ENCODE data around the gene TPSG1.
"Not testable (repeated sequence)": the region's sequence is repeated elsewhere in the genome, so short reads cannot be mapped to it uniquely, and the experiment has no call there.

The TPSG1 gene

DNA sequence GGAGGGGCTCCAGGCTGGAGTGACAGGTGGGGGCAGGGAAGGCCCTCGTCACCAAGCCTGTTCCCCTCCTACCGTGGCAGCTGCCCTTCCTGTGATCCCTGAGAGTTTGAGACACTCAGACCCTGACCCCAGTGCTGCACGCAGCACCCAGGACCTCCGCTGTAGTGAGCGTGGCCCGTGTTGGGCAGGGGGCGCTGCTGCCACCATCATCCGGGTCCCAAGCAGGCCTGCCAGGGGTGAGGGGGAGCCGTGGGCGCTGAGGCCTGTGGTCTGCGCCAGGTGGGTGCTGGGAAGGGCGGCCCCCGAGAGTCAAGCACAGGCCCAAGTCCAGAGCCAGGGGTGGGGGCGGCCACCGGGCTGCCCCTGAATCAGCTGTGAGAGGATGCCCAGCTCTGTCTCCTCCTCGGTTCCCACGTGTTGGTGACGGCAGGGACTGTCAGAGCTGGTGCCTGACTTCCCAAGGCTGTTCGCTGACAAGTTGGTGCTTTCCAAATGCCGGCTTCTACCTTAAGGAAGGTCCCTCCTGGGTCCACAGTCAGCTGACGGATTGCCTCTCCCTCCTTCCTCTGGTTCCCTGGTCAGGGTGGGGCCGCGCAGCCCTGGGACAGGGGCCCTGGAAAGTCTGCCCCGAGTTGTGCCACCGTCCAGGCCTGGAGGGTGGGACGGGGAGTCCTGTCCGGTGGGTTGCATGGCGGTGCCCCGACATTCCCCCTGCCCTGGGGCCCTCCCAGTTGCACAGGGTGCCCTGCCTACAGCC is 31.1 kb downstream of the TPSG1 start:
- DNase-seq = no peak

- peak; percentile 21 for DNase-seq
These were observed 31.8 kb downstream of the TPSG1 start for GRCh38 chr16:1193143-1193824.

GRCh38 chr16:1192384-1193073 is 32.5 kb downstream of the TPSG1 start:
- DNase-seq = no peak

DNA sequence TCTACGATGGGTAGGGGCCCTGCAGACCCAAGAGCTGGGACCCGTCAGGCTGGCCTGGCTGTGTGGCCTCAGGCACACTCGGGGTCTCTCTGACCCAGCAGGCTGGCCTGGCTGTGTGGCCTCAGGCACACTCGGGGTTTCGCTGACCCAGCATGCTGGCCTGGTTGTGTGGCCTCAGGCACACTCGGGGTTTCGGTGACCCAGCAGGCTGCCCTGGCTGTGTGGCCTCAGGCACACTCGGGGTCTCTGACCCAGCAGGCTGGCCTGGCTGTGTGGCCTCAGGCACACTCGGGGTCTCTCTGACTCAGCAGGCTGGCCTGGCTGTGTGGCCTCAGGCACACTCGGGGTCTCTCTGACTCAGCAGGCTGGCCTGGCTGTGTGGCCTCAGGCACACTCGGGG is 34.3 kb downstream of the TPSG1 start:
- DNase-seq = not testable (repeated sequence)

DNA sequence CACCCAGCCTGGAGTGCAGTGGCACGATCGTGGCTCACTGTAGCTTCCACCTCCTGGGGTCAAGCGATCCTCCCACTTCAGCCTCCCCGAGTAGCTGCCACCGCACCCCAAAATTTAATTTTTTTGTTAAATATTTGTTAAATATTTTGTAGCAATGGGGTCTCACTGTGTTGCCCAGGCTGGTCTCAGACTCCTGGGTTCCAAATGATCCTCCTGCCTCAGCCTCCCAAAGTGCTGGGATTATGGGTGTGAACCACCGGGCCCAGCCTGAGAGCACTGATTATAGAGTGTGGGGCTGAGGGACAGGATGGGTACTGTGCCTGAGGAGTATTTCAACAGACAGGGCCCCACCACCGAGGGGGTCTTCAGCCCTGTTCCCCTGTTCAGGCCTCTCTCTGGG is 35.6 kb downstream of the TPSG1 start:
- DNase-seq = no peak

GRCh38 chr16:1188432-1189189 is 36.5 kb downstream of the TPSG1 start:
- DNase-seq = no peak

DNA sequence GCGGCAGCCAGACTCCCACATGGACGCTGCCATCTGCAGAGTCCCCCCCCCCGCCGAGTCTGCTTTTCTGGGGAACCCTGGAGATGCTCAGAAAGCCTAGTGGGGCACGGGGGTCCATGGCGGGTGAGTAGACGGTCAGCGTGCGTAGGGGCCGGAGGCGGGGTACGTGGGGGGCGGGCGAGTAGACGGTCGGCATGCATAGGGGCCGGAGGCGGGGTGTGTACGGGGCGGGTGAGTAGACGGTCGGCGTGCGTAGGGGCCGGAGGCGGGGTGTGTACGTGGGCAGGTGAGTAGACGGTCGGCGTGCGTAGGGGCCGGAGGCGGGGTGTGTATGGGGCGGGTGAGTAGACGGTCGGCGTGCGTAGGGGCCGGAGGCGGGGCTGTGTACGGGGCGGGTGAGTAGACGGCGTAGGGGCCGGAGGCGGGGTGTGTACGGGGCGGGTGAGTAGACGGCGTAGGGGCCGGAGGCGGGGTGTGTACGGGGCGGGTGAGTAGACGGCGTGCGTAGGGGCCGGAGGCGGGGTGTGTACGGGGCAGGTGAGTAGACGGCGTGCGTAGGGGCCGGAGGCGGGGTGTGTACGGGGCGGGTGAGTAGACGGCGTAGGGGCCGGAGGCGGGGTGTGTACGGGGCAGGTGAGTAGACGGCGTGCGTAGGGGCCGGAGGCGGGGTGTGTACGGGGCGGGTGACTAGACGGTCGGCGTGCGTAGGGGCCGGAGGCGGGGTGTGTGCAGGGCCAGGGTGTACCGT is 39.4 kb downstream of the TPSG1 start:
- DNase-seq = not testable (repeated sequence)

GRCh38 chr16:1184980-1185379 is 40.1 kb downstream of the TPSG1 start:
- no peak for DNase-seq

DNA sequence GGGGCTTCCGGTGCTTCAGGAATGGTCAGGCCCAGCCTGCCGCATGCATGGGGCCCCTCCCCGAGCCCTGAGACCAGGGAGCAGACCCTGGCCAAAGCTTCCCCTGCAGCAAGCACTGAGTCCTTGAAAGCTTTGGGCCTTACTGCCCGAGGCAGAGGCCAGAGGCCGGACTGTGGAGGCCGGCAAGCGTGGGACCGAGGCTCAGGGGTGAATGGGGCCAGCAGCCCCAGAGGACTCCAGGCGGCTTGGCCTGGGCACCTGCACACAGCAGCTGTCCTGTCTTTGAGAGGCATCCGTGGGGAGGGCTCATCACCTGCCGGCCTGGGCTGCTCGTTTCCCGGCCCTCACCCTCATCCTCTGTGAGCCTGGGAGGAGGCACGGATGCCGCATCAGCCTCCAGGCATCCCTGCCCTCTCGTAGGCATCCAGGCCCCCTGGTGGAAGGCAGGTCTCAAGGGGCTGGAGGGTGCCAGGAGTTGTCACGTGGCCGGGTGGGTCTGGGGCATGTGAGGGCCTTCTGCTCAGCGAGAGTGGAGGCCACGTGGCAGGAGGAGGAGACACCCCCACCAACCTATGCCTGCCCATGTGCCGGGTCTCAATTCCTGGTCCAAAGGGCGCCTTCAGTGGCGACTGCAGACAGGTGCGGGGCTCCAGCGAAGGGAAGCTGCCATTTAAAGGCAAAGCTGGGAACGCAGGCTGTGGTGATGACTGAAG is 40.8 kb downstream of the TPSG1 start:
- DNase-seq = no peak

DNA sequence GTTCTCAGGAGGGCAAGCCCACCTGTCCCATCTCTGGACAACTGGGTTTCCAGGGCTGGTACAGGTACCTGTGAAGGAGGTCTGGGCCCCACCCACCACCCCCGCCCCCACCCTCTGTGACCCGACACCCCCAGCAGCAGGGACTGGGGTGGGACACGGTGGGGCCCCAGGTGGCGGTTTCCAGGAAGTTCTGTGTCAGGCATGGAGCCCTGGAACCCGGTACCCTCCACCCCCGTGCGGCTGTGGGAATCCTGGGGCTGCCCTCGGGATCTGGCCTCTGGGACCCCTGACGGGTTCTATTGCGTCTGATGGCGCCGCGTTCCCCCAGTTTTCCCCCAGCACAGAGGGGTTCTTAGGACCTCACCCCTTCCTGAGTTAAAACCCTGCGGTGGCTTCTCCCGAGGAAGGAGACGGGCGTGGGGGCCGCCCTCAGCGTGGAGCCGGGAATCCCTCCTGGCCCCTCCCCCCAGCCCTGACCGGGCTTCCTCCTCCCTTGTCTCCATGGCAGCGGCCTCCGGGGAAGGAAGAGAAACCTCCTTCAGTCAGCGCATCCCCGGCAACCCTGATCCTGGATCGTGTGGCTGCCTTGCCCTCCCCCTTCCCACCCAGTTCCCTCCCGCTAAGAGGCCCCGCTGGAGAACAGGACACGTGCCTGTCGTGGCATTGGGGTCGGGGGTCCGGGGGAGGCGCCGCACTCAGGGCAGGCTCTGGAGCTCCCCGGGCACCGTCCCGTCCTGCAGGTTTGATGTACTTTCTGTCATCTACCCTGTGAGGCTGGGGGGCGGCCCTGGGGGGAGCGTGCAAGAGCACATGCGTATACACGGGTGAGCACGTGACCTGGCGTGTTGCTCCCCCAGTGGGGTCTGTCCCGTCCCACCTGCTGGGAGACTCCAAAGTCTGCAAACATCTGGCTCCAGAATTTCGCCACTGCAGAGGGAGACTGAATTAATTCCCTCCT is 41.8 kb downstream of the TPSG1 start:
- DNase-seq = peak; percentile 59

GRCh38 chr16:1182316-1182671 is 42.8 kb downstream of the TPSG1 start:
- DNase-seq = no peak

GRCh38 chr16:1181404-1182315 is 43.4 kb downstream of the TPSG1 start:
- no peak for DNase-seq

GRCh38 chr16:1180549-1181403 is 44.3 kb downstream of the TPSG1 start:
- DNase-seq = no peak

- DNase-seq = no peak
These were observed 46.7 kb downstream of the TPSG1 start for GRCh38 chr16:1178295-1178910.

DNA sequence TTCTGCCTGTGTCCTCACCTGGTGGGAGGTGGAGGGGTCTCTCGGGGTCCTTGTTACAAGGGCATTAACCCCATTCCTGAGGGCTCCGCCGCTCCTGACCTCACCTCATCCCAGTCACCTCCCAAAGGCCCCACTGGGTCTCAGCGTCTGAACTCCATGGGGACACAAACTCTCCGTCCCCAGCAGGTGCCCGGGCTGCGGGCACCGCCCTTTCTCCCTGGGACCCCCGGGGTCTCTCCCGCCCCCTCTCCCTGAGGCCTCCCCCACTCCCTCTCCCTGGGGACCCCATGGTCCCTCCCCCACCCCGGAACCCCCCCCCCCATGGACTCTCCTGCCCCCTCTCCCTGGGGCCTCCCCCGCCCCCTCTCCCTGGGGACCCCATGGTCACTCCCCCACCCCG is 47.3 kb downstream of the TPSG1 start:
- DNase-seq = no peak

DNA sequence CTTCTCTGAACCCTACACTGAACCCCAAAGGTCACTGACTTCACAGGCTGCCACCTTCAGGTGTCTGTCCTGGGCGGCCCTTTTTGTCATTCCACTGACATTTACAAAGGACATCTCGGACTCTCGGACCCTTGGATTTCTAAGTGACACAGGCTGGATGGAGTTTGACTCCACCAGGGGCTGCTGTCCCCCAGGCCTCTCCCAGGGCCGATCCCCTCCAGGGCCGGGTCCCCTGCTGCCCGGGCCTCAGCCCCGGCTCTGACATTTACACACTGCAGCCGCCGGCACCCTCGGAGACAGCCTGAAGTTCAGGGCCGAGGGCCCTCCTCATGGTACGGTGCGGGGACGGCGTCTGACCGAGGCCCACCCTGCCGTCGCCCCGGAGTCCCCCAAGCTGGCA is 48.0 kb downstream of the TPSG1 start:
- no peak for DNase-seq

GRCh38 chr16:1176280-1176897 is 48.7 kb downstream of the TPSG1 start:
- DNase-seq = no peak

Data from NCI-H2029 (cell line).